ENCODE data around the gene PLEKHA1.

DNA sequence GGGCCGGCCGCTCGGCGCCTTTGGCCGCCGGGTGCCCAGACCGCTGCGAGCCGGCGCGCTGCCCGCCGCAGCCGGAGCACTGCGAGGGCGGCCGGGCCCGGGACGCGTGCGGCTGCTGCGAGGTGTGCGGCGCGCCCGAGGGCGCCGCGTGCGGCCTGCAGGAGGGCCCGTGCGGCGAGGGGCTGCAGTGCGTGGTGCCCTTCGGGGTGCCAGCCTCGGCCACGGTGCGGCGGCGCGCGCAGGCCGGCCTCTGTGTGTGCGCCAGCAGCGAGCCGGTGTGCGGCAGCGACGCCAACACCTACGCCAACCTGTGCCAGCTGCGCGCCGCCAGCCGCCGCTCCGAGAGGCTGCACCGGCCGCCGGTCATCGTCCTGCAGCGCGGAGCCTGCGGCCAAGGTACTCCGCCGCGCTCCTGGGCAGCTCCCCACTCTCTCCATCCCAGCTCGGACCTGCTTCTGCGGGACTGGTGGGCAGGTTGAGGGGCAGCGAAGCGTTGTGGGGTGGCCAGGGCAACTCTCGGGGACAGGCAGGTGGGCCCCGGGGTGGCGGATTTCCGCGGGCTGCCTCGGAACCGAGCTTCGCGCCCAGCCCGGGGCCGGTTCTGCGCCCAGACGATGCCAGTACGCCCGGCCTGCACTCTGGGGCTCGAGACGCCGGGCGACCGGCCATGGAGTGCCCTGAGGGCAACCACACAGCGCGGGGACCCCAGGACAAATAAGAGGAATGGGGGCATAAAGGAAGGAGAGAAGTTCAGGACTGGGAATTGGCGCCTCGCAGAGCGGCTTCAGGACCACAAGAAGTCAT lies 87.4 kb downstream of the PLEKHA1 start:
- TF ChIP-seq, protein P1, sequence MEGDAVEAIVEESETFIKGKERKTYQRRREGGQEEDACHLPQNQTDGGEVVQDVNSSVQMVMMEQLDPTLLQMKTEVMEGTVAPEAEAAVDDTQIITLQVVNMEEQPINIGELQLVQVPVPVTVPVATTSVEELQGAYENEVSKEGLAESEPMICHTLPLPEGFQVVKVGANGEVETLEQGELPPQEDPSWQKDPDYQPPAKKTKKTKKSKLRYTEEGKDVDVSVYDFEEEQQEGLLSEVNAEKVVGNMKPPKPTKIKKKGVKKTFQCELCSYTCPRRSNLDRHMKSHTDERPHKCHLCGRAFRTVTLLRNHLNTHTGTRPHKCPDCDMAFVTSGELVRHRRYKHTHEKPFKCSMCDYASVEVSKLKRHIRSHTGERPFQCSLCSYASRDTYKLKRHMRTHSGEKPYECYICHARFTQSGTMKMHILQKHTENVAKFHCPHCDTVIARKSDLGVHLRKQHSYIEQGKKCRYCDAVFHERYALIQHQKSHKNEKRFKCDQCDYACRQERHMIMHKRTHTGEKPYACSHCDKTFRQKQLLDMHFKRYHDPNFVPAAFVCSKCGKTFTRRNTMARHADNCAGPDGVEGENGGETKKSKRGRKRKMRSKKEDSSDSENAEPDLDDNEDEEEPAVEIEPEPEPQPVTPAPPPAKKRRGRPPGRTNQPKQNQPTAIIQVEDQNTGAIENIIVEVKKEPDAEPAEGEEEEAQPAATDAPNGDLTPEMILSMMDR (IDR thresholded peaks at IDR 0.05; ENCODE audit: low read length), result no peak
- TF ChIP-seq EZH2 (IDR thresholded peaks at IDR 0.05; ENCODE audit: borderline replicate concordance, low read length), result no peak

Measured in OCI-LY1 (cell line).